GM23338 (cell line): ENCODE results near the gene FAM13B. TPM values are rescaled to one million over a fixed set of nuclear protein-coding genes. Genes with fewer than 3 reads are reported as not detected.

Experiments used
- ATAC-seq: fragments of 200-7000 bp; cut with Tn5 transposase; 3 replicates; pipeline ENCODE4 v1.9.1; 2020
- DNase-seq: peaks from one replicate; pipeline ENCODE4 v3.0.0-alpha.2; 2015; ENCODE audit warnings: low spot score
- H2AFZ ChIP-seq: fragments of 200-600 bp; sonication (generic); 2 replicates; pipeline ENCODE4 v1.8.0; 2016; ENCODE audit warnings: antibody characterized with exemption, mild to moderate bottlenecking, moderate library complexity
- H3F3A ChIP-seq: fragments of 200-600 bp; sonication (generic); replicated peaks from 2 replicates; pipeline ENCODE4 v1.8.0; 2017; ENCODE audit warnings: antibody characterized with exemption, mixed run types, low read depth
- H3K27ac ChIP-seq: fragments of 200-600 bp; sonication (generic); 2 replicates; pipeline ENCODE4 v1.6.1; 2016; ENCODE audit warnings: low read depth
- H3K27me3 ChIP-seq: fragments of 200-600 bp; sonication (generic); 2 replicates; pipeline ENCODE4 v1.8.0; 2016; ENCODE audit warnings: mild to moderate bottlenecking, mixed run types, moderate library complexity; ENCODE audit not compliant: insufficient read depth
- H3K36me3 ChIP-seq: fragments of 200-600 bp; sonication (generic); 2 replicates; pipeline ENCODE4 v1.8.0; 2016; ENCODE audit warnings: mild to moderate bottlenecking; ENCODE audit not compliant: insufficient read depth
- H3K4me1 ChIP-seq: fragments of 200-600 bp; sonication (generic); 2 replicates; pipeline ENCODE4 v1.8.0; 2016; ENCODE audit warnings: mild to moderate bottlenecking, moderate library complexity; ENCODE audit not compliant: insufficient read depth
- H3K4me2 ChIP-seq: fragments of 200-600 bp; sonication (generic); 2 replicates; pipeline ENCODE4 v1.7.1; 2017; ENCODE audit warnings: mixed run types
- H3K4me3 ChIP-seq: fragments of 200-600 bp; sonication (generic); 2 replicates; pipeline ENCODE4 v1.6.1; 2016; ENCODE audit warnings: mixed run types
- H3K79me2 ChIP-seq: fragments of 200-600 bp; sonication (generic); replicated peaks from 2 replicates; pipeline ENCODE4 v1.8.0; 2017; ENCODE audit warnings: mild to moderate bottlenecking; ENCODE audit not compliant: insufficient read depth
- H3K9me2 ChIP-seq: fragments of 200-600 bp; sonication (generic); 2 replicates; pipeline ENCODE4 v1.8.0; 2017; ENCODE audit not compliant: insufficient read depth
- H4K20me1 ChIP-seq: fragments of 200-600 bp; sonication (generic); replicated peaks from 2 replicates; pipeline ENCODE4 v1.8.0; 2017; ENCODE audit warnings: mild to moderate bottlenecking; ENCODE audit not compliant: insufficient read depth
- H3K27ac Mint-ChIP-seq: 2 replicates; pipeline ENCODE4 v1.8.0; 2020; ENCODE audit warnings: inconsistent platforms, mild to moderate bottlenecking, moderate library complexity, mixed read lengths
- H3K27me3 Mint-ChIP-seq: 3 replicates; pipeline ENCODE4 v1.8.0; 2022; ENCODE audit warnings: low read depth, mild to moderate bottlenecking, moderate library complexity, mixed read lengths, inconsistent platforms; ENCODE audit not compliant: insufficient read depth, poor library complexity
- H3K36me3 Mint-ChIP-seq: 3 replicates; pipeline ENCODE4 v1.8.0; 2021; ENCODE audit warnings: low read depth, mild to moderate bottlenecking, inconsistent platforms, moderate library complexity, mixed read lengths
- H3K4me1 Mint-ChIP-seq: 3 replicates; pipeline ENCODE4 v1.8.0; 2020; ENCODE audit warnings: mild to moderate bottlenecking, inconsistent platforms, mixed read lengths
- H3K4me3 Mint-ChIP-seq: 3 replicates; pipeline ENCODE4 v1.8.0; 2021; ENCODE audit warnings: moderate library complexity, mild to moderate bottlenecking, inconsistent platforms, mixed read lengths
- H3K9me3 Mint-ChIP-seq: 3 replicates; pipeline ENCODE4 v1.8.0; 2020; ENCODE audit warnings: moderate library complexity, mild to moderate bottlenecking, inconsistent platforms, mixed read lengths
- EZH2 ChIP-seq: fragments of 200-600 bp; sonication (generic); IDR thresholded peaks from one replicate; pipeline ENCODE4 v1.8.0; 2017; ENCODE audit warnings: antibody characterized with exemption, mild to moderate bottlenecking, low read depth; ENCODE audit not compliant: unreplicated experiment
- EZH2phosphoT487 ChIP-seq: fragments of 200-600 bp; sonication (generic); IDR thresholded peaks from one replicate; pipeline ENCODE4 v1.8.1; 2018; ENCODE audit warnings: antibody characterized with exemption; ENCODE audit not compliant: unreplicated experiment
- NANOG ChIP-seq: IDR thresholded peaks from 2 replicates; pipeline ENCODE4 v1.6.1; 2016; ENCODE audit warnings: antibody characterized with exemption, borderline replicate concordance
- POLR2AphosphoS5 ChIP-seq: IDR thresholded peaks from 2 replicates; pipeline ENCODE4 v1.6.1; 2016; ENCODE audit warnings: antibody characterized with exemption, low read depth
- STAT1 ChIP-seq: IDR thresholded peaks from one replicate; pipeline ENCODE4 v1.6.1; 2016; ENCODE audit warnings: antibody characterized with exemption; ENCODE audit not compliant: unreplicated experiment
- ZNF114 ChIP-seq: fragments of 250-450 bp; sonication (Bioruptor Pico); IDR thresholded peaks from 2 replicates; pipeline ENCODE4 v1.5.0; 2020; ENCODE audit warnings: mild to moderate bottlenecking, moderate library complexity
- ZNF331 ChIP-seq: fragments of 250-450 bp; sonication (Bioruptor Pico); IDR thresholded peaks from 2 replicates; pipeline ENCODE4 v1.5.0; 2020; ENCODE audit warnings: low read depth, mild to moderate bottlenecking, moderate library complexity
- ZNF462 ChIP-seq: fragments of 250-450 bp; sonication (Bioruptor Pico); IDR thresholded peaks from 2 replicates; pipeline ENCODE4 v1.5.0; 2020; ENCODE audit warnings: mild to moderate bottlenecking, moderate library complexity
- polyA plus RNA-seq: library from polyadenylated mRNA; unstranded; fragments of >200 nt; fragmentation: Nextera tagmentation; extraction: Ambion mirVana; gene quantifications from 2 replicates; pipeline ENCODE4 v1.2.1, GENCODE V29; 2016
- total RNA-seq: library from RNA; depleted of rRNA; stranded (reverse); fragments of >200 nt; shearing (Covaris generic); gene quantifications from 2 replicates; pipeline ENCODE4 v1.2.3, GENCODE V29; 2014

FAM13B gene
- total and polyA plus RNA-seq, 2 experiments from 2014 or later, result 12.9 to 30.2 TPM

- no peak for TF ChIP-seq ZNF462
- no peak for TF ChIP-seq POLR2AphosphoS5
These were observed 130.3 kb downstream of the FAM13B start (continued) for GRCh38 chr5:137902408-137903133.

GRCh38 chr5:137901011-137901817 is 131.7 kb downstream of the FAM13B start:
- no peaks in the 10 kb centered on the region for H4K20me1 ChIP-seq
- TF ChIP-seq ZNF462 (no peak), EZH2 (no peak), NANOG (no peak), EZH2phosphoT487 (no peak), POLR2AphosphoS5 (no peak), STAT1 (no peak), ZNF331 (CRISPR knock-in tag) (no peak), ZNF114 (no peak)

More at GRCh38 chr5:137901011-137901817, 131.7 kb downstream of the FAM13B start:
- no peaks in the 10 kb centered on the region for H3K79me2 ChIP-seq
- H3F3A ChIP-seq, result no peaks in the 10 kb centered on the region
- H3K27me3 Mint-ChIP-seq, result peaks cover 4% of the 10 kb centered on the region
- H3K4me1 Mint-ChIP-seq, result no peaks in the 10 kb centered on the region
- H3K4me1 ChIP-seq, result no peaks in the 10 kb centered on the region
- H3K4me2 ChIP-seq, result no peak overlapping the region
- H3K36me3 Mint-ChIP-seq, result no peaks in the 10 kb centered on the region
- H3K4me3 Mint-ChIP-seq, result no peak overlapping the region
- DNase-seq (no peak), ATAC-seq (no peak)
- no peak overlapping the region for H3K27ac Mint-ChIP-seq
- H3K9me3 Mint-ChIP-seq, result no peaks in the 10 kb centered on the region
- H3K4me3 ChIP-seq, result no peak overlapping the region
- H2AFZ ChIP-seq, result 0 out of 2 replicates have a peak overlapping the region, but pooled peaks have one; percentile 30
- no peaks in the 10 kb centered on the region for H3K36me3 ChIP-seq
- no peaks in the 10 kb centered on the region for H3K9me2 ChIP-seq
- no peaks in the 10 kb centered on the region for H3K27me3 ChIP-seq
- peak overlapping the region; percentile 30; the same call in 1 of the 2 replicates for H3K27ac ChIP-seq
